Glutamatergic neuron (in vitro differentiated cells): Measurements from ENCODE around the gene CYB561A3. TPM values are rescaled to one million over a fixed set of nuclear protein-coding genes. Genes with fewer than 3 reads are reported as not detected.

Experiments
- DNase-seq: peaks from one replicate; pipeline ENCODE4 v3.0.0; 2022
- H3K27ac Mint-ChIP-seq: one replicate; pipeline ENCODE4 v1.8.0; 2020; ENCODE audit warnings: mild to moderate bottlenecking, mixed read lengths, inconsistent platforms; ENCODE audit not compliant: unreplicated experiment
- H3K27me3 Mint-ChIP-seq: one replicate; pipeline ENCODE4 v1.8.0; 2020; ENCODE audit warnings: mild to moderate bottlenecking, moderate library complexity, mixed read lengths, inconsistent platforms; ENCODE audit not compliant: unreplicated experiment
- H3K36me3 Mint-ChIP-seq: one replicate; pipeline ENCODE4 v1.8.0; 2020; ENCODE audit warnings: mild to moderate bottlenecking, mixed read lengths, inconsistent platforms; ENCODE audit not compliant: unreplicated experiment
- H3K4me1 Mint-ChIP-seq: one replicate; pipeline ENCODE4 v1.8.0; 2020; ENCODE audit warnings: mild to moderate bottlenecking, low read depth, mixed read lengths, inconsistent platforms; ENCODE audit not compliant: unreplicated experiment
- H3K4me3 Mint-ChIP-seq: one replicate; pipeline ENCODE4 v1.8.0; 2020; ENCODE audit warnings: mild to moderate bottlenecking, mixed read lengths, inconsistent platforms; ENCODE audit not compliant: unreplicated experiment
- H3K9me3 Mint-ChIP-seq: one replicate; pipeline ENCODE4 v1.8.0; 2020; ENCODE audit warnings: mild to moderate bottlenecking, moderate library complexity, mixed read lengths, inconsistent platforms; ENCODE audit not compliant: unreplicated experiment
- total RNA-seq: library from RNA; stranded (reverse); fragmentation: NEBNext Ultra II Directional; extraction: Animal tissue kit (Norgen Biotek cat#: 25700); gene quantifications from one replicate; pipeline ENCODE4 v1.2.1, GENCODE V29; 2021; ENCODE audit not compliant: unreplicated experiment
- TF ChIP-seq, protein P1 (sequence below): fragments of 200-600 bp; sonication (generic); IDR thresholded peaks from one replicate; pipeline ENCODE4 v1.5.0; 2021; ENCODE audit not compliant: partially characterized antibody, unreplicated experiment

The CYB561A3 gene
- total RNA-seq, 1 donor from 2014 or later, result 20.6 TPM

DNA sequence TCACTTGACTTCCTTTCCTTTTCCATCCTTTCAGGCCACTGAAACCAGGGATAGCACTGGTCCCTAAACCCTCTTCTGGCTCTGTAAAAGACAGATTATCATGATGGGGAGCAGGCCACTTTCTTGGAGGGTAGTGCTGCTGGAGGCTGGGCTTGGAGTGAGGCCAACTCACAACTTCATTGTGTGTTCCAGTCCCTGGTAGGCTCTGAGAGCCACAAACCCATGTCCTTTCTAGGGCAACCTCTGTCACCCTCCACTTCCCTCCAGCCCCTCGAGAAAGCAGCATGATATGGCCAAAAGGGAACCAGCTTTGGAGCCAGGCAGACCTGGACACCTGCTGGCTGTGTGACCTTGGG lies 26.3 kb downstream of the CYB561A3 start:
- TF ChIP-seq, protein P1, sequence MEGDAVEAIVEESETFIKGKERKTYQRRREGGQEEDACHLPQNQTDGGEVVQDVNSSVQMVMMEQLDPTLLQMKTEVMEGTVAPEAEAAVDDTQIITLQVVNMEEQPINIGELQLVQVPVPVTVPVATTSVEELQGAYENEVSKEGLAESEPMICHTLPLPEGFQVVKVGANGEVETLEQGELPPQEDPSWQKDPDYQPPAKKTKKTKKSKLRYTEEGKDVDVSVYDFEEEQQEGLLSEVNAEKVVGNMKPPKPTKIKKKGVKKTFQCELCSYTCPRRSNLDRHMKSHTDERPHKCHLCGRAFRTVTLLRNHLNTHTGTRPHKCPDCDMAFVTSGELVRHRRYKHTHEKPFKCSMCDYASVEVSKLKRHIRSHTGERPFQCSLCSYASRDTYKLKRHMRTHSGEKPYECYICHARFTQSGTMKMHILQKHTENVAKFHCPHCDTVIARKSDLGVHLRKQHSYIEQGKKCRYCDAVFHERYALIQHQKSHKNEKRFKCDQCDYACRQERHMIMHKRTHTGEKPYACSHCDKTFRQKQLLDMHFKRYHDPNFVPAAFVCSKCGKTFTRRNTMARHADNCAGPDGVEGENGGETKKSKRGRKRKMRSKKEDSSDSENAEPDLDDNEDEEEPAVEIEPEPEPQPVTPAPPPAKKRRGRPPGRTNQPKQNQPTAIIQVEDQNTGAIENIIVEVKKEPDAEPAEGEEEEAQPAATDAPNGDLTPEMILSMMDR, result no peak
- Mint-ChIP-seq H3K9me3 (peaks cover 13% of the 10 kb centered on the region), H3K27ac (peak overlapping the region; percentile 28), H3K27me3 (peaks cover 10% of the 10 kb centered on the region), H3K36me3 (no peaks in the 10 kb centered on the region), H3K4me3 (no peak overlapping the region), H3K4me1 (peaks cover 23% of the 10 kb centered on the region)
- DNase-seq, result no peak

DNA sequence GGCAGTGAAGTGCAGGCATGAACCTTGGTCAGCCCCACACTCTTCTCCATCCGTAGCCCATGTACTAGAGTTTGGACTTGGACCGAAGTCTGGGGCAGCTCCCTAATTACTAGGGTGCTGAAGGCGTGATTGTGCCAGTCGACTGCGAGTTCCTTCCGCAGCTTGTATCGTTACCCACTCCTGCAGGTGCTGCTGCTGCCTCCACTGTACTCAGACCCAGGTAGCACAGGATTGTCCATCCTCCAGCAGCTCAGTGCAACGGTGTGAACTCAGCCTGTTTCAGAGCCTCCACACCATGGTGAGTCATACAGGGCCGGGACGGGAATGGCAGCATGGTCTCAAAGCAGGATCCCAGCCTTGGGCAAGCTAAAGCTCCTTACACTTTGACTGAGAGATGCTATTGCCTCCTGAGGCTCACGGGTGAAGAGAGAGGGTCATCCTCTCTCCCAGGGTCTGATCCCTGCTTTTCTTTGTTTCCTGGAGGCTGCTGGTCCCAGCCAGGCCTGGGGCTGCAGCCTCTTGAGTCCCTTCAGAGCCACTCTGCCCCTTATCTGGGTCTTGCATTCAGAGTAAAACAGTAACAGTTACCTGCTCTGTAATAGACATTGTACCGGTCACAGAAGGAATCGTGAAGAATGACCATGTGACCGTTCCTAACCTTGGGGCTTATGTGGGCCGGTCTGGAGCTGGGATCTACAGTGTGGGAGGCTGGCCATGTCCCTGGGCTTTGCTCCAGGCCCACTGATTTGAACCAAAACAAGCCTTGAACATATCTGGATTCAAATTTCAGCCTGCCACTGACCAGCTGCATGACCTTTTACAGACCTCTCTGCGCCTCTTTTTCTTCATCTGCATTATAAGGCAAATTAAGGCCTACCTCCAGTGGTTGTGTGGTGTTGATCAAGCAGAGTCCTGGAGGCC lies 27.0 kb downstream of the CYB561A3 start:
- peaks cover 12% of the 10 kb centered on the region for H3K9me3 Mint-ChIP-seq
- peak overlapping the region; percentile 100 for H3K27ac Mint-ChIP-seq
- TF ChIP-seq, protein P1, result no peak

DNA sequence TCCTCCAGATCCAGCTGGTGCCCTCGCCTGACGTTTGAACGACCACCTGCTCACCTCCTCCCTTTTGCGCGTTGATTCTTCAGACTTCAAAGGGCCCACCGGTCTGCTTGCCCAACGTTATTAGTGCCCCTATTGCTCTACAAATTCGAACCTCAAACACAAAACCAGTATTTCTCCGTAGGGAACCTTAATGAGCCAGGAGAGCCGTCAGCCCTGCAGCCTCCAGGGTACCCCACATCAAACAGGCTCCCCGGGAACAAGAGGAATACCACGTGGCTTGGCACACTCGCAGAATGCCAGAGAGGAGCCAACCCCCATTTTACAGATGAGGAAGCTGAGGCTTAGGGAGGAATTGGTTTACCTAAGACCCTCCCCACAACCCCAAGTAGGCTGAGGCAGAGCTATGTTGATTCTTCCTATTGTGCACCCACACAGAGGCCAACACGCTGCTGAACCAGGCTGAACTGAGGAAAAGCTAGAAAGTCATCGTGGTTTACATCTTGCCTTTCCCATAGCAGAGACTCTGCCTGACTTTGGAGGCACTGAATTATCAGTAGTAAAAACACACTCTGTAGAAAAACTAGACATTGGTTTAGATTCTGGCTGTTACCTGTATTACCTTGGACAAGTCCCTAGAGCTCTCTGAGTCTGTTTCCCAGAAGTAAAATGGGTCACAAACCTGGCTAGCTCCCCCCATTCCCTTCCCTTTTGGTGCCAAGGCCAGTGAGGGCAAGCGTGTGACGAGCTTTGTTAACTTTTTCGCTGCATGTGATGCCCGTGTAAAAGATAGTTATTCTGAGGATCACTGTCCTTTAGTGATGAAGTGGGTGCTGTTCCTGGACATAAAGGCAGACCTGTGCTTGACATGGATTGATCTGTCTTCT lies 27.9 kb downstream of the CYB561A3 start:
- peaks cover 23% of the 10 kb centered on the region for H3K4me1 Mint-ChIP-seq

More for the DNA sequence above, 27.0 kb downstream of the CYB561A3 start:
- DNase-seq, result no peak
- Mint-ChIP-seq H3K36me3 (no peaks in the 10 kb centered on the region), H3K27me3 (peaks cover 10% of the 10 kb centered on the region), H3K4me3 (peak overlapping the region; percentile 99), H3K4me1 (peaks cover 23% of the 10 kb centered on the region)

DNA sequence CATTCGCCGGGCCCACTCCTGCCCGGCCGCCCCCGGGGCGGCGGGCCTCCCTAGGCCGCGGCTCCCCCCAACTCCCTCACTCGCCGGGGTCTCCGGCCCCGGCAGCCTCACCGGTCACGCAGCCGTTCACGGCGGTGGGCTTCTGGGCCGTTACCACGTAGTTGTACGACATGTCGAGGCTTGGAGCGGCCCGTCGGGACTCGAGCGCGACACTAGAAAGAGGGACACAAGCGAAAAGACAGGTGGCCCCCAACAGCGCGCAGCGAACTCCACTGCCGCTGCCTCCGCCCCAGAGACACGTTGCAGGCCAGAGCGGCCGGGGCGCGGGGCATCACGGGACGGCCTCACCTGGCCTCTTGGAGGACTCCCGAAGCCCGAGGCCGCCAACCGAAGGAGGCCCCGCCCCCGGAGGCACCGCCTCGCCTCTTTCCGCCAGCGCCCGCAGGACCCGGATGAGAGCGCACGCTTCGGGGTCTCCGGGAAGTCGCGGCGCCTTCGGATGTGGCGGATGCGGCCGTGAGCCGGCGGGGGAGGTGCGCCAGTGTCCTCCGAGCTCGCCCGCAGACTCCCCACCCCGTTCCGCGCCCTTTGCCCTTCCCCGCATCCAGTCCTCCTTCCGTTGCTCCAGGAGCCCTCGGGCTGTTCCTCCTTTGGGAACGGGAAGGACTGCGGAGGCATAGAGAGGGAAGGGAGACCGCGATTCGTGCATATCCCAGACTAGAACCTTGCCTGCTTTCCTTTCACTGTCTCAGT lies 28.7 kb downstream of the CYB561A3 start, which contains the start of the genes DDB1 and TKFC:
DDB1 (minus strand) TSS at position 309 of the 753 bp plus-strand sequence; CDS start at position 172, 137 bp downstream.
TKFC (plus strand) TSS at position 432 of the 753 bp plus-strand sequence. CDS start 1,501 bp downstream, outside the sequence.
- peak; percentile 100 for DNase-seq
- Mint-ChIP-seq H3K9me3 (peaks cover 9% of the 10 kb centered on the region), H3K36me3 (no peaks in the 10 kb centered on the region), H3K4me1 (peaks cover 27% of the 10 kb centered on the region), H3K27me3 (peaks cover 8% of the 10 kb centered on the region), H3K27ac (peak within 1 kb of the TSS; percentile 100), H3K4me3 (peak within 1 kb of the TSS; percentile 99)
- TF ChIP-seq, protein P1, result no peak

More for the DNA sequence above, 27.9 kb downstream of the CYB561A3 start:
- DNase-seq, result no peak
- TF ChIP-seq, protein P1, result no peak
- H3K4me3 Mint-ChIP-seq, result peak overlapping the region; percentile 99
- peaks cover 9% of the 10 kb centered on the region for H3K9me3 Mint-ChIP-seq
- H3K27me3 Mint-ChIP-seq, result peaks cover 8% of the 10 kb centered on the region
- peak overlapping the region; percentile 100 for H3K27ac Mint-ChIP-seq
- H3K36me3 Mint-ChIP-seq, result no peaks in the 10 kb centered on the region
